CD4-positive, alpha-beta T cell treated with Interleukin-4 for 4 hours (primary cell): Measurements from ENCODE around the gene TTYH3.
"Not testable (repeated sequence)": the region's sequence is repeated elsewhere in the genome, so short reads cannot be mapped to it uniquely, and the experiment has no call there.

Source experiments
- DNase-seq: peaks from one replicate; pipeline ENCODE4 v3.0.0-alpha.2; 2020

TTYH3 gene

GRCh38 chr7:2668401-2668800, 36.6 kb downstream of the TTYH3 start:
- DNase-seq: no peak

GRCh38 chr7:2670171-2670570, 38.4 kb downstream of the TTYH3 start:
- no peak for DNase-seq

- peak; percentile 61 for DNase-seq
Measured at GRCh38 chr7:2670720-2671391, 39.1 kb downstream of the TTYH3 start.

- not testable (repeated sequence) for DNase-seq
Measured at GRCh38 chr7:2673214-2673613, 41.4 kb downstream of the TTYH3 start.

GRCh38 chr7:2673934-2674333, 42.1 kb downstream of the TTYH3 start:
- no peak for DNase-seq

- no peak for DNase-seq
Measured at GRCh38 chr7:2675256-2675764, 43.5 kb downstream of the TTYH3 start.

GRCh38 chr7:2676576-2676975, 44.8 kb downstream of the TTYH3 start:
- not testable (repeated sequence) for DNase-seq

GRCh38 chr7:2678454-2678853, 46.7 kb downstream of the TTYH3 start:
- not testable (repeated sequence) for DNase-seq

- DNase-seq: not testable (repeated sequence)
Measured at GRCh38 chr7:2679135-2680127, 47.6 kb downstream of the TTYH3 start.

- no peak for DNase-seq
Measured at GRCh38 chr7:2680256-2680655, 48.5 kb downstream of the TTYH3 start.

GRCh38 chr7:2680792-2681490, 49.2 kb downstream of the TTYH3 start:
- DNase-seq: peak; percentile 30

GRCh38 chr7:2681929-2682799, 50.4 kb downstream of the TTYH3 start:
- DNase-seq: no peak

- no peak for DNase-seq
Measured at GRCh38 chr7:2684501-2684900, 52.7 kb downstream of the TTYH3 start.

GRCh38 chr7:2686101-2686500, 54.3 kb downstream of the TTYH3 start:
- DNase-seq: no peak

GRCh38 chr7:2687338-2687869, 55.6 kb downstream of the TTYH3 start:
- no peak for DNase-seq

- no peak for DNase-seq
Measured at GRCh38 chr7:2687881-2688318, 56.1 kb downstream of the TTYH3 start, which contains the start of gene AMZ1. Gene AMZ1, plus strand, starts transcription at chr7:2688202. Its CDS starts 12,250 bp downstream, at chr7:2700452.

GRCh38 chr7:2688409-2689342, 56.9 kb downstream of the TTYH3 start:
- no peak for DNase-seq

GRCh38 chr7:2689343-2689847, 57.6 kb downstream of the TTYH3 start:
- no peak for DNase-seq

- DNase-seq: no peak
Measured at GRCh38 chr7:2689951-2690705, 58.3 kb downstream of the TTYH3 start.
